ENCODE data around the gene FKRP. TPM values are rescaled to one million over a fixed set of nuclear protein-coding genes. Genes with fewer than 3 reads are reported as not detected.

FKRP gene
- total RNA-seq, 2 experiments from 2014 or later, result 11.4 to 12.3 TPM

DNA sequence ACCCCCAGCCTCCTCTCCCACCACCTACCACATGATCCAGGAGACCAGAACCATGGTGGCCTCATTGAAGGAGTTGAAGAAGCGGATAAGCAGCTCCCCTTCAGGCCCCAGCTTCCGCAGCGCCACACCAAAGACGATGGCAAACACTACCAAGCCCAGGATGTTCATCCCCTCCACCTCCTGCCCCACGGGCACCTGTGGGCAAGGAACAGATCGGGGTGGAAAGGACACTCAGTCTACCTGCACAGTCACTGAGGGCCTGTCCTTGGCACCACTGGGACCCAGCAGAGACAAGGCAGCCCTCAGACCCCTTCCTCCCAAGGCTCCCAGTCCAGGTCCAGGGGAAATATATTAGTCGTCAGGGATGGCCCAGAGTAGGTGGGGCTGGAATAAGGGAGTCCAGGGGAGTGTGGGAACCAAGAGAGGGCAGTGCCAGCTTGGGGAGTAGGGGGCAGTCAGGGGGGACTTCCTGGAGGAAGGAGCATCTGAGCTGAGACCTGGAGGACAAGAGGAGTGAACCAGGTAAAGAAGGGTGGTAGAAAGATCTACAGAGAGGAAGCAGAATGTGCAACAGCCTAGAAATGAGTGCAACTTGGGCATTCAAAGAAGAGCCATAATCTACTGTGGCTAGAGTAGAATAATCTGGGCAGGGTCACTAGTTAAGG, 36.6 kb downstream of the FKRP start:
- peak overlapping the region; percentile 95 for H3K4me3 Mint-ChIP-seq
- H3K9me3 Mint-ChIP-seq, result no peaks in the 10 kb centered on the region
- peak overlapping the region; percentile 74 for H3K27ac Mint-ChIP-seq
- intact Hi-C loops (cut with micrococcal nuclease), result no loop called here
- no peaks in the 10 kb centered on the region for H3K27me3 Mint-ChIP-seq
- peaks cover 78% of the 10 kb centered on the region for H3K36me3 Mint-ChIP-seq
- peaks cover 35% of the 10 kb centered on the region for H3K4me1 Mint-ChIP-seq (ENCODE audit: low read depth)
- ChIA-PET CTCF (interaction anchor here (1.2 kb wide), 1 partner anchor 16 kb away, joined by 4 read pairs; no protein-coding TSS in a partner anchor), POLR2A (no interaction called here)
- DNase-seq, result no peak

DNA sequence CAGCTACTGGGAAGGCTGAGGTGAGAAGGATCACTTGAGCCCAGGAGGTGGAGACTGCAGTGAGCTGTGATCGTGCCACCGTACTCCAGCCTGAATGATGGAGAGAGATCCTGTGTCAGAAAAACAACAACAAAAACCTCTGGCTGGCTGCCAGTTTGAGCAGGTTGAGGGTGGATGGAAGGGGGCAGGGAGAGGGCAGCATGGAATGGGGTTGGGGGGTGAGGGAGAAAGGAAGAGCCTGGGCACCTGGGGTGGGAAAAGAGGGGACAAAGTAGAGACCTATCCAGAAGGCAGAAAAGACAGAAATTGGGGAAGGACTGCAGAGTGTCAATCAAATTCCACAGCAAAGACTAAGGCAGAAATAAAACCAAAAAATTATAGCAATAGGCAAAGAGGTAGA, 37.8 kb downstream of the FKRP start:
- Mint-ChIP-seq H3K4me3 (peak overlapping the region; percentile 95), H3K4me1 (ENCODE audit: low read depth) (peaks cover 33% of the 10 kb centered on the region), H3K27me3 (no peaks in the 10 kb centered on the region), H3K27ac (peak overlapping the region; percentile 99), H3K36me3 (peaks cover 68% of the 10 kb centered on the region), H3K9me3 (no peaks in the 10 kb centered on the region)
- intact Hi-C loops (cut with micrococcal nuclease), result loop anchor here (2.0 kb wide), 1 partner anchor 171 kb away; no protein-coding TSS in a partner anchor
- ChIA-PET CTCF (interaction anchor here (1.1 to 2.6 kb wide), 6 partner anchors 17 to 461 kb away, joined by 3 to 21 read pairs (median 9); no protein-coding TSS in a partner anchor), POLR2A (interaction anchor here (0.9 to 4.0 kb wide), 7 partner anchors 10 to 327 kb away, joined by 4 to 19 read pairs (median 9); partner anchors contain the start of genes ARHGAP35 and CALM3)
- no peak for DNase-seq

DNA sequence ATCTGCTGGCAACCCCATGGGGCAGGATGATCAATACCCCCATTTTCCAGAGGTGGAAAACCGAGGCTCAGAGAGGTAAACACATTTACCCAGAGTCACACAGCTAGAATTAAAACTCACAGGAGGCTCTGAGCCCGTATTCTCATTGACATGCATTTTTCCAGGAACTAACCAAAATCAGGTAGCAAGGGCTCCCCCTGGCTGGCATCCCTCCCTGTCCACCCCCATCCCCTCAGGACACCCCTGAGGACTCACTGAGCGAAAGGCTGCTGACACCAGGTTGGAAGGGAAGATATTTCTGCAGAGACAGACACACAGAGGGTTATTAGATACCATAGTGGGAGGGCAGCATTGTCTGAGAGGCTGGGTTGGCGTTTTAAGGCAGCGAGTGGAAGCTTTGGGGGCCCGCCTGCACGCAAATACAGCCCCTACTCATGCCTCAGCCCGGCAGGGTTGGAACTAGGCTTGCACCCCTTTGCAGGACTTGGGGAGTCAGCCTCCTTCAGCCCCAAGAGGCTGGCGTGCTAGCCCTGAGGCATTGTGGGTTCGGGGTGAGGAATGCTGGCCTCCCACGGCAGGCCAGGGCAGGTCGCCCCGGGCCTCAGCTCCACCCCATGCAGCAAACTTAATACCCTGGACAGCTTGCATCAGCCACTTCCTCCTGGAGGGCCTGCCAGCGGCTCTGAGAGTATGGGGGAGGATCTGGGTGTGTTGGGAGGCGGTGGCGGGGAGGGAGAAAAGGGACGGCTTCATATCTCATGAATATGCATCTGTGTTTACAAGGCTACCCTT, 38.6 kb downstream of the FKRP start:
- Mint-ChIP-seq H3K9me3 (no peaks in the 10 kb centered on the region), H3K27me3 (no peaks in the 10 kb centered on the region), H3K4me1 (ENCODE audit: low read depth) (peaks cover 37% of the 10 kb centered on the region), H3K36me3 (peaks cover 64% of the 10 kb centered on the region), H3K27ac (peak overlapping the region; percentile 99), H3K4me3 (peak overlapping the region; percentile 95)
- CTCF ChIA-PET, result interaction anchor here (0.5 to 2.6 kb wide), 15 partner anchors 10 to 490 kb away, joined by 3 to 21 read pairs (median 4); no protein-coding TSS in a partner anchor
- POLR2A ChIA-PET, result interaction anchor here (0.6 to 4.0 kb wide), 13 partner anchors 8 to 329 kb away, joined by 3 to 19 read pairs (median 4); partner anchors contain the start of genes ARHGAP35, CALM3 and ZC3H4
- peak; percentile 88 for DNase-seq
- intact Hi-C loops (cut with micrococcal nuclease), result loop anchor here (2.0 to 5.0 kb wide), 4 partner anchors 37 to 1473 kb away; partner anchors contain the start of genes CARD8, FKRP, STRN4 and ZC3H4

DNA sequence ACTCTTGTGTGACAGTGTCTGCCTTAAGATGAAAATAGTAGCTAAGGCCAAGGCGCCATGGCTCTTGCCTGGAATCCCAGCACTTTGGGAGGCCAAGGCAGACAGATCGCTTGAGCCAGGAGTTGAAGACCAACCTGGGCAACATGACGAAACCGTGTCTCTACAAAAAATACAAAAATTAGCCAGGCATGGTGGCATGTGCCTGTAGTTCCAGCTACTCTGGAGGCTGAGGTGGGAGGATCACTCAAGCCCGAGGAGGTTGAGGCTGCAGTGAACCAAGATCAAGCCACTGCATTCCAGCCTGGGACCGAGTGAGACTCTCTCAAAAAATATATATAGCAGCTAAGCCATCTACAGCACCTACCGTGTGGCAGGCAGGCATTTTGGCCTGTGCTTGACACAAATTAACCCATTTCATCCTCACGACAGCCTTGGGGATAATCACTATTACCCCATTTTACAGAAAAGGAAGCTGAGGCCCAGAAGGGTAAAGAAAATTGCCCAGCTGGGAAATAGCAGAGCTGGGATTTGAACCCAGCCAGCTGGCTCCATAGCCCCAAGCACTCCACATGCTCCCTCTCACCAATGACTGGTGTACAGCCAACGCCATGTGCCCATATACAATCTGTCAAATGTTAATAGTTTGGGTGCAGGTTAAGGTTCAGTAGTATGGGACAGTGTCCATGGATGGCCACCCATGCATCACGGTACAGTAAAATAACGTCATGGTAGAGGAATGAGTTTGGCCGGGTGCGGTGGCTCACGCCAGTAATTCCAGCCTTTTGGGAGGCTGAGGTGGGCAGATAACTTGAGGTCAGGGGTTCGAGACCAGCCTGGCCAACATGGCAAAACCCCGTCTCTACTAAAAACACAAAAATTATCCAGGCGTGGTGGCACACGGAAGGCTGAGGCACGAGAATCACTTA, 39.5 kb downstream of the FKRP start:
- Mint-ChIP-seq H3K27me3 (no peaks in the 10 kb centered on the region), H3K27ac (peak overlapping the region; percentile 99), H3K36me3 (peaks cover 63% of the 10 kb centered on the region), H3K4me1 (ENCODE audit: low read depth) (peaks cover 37% of the 10 kb centered on the region), H3K4me3 (peak overlapping the region; percentile 95), H3K9me3 (no peaks in the 10 kb centered on the region)
- DNase-seq, result peak; percentile 35
- ChIA-PET POLR2A (interaction anchor here (0.6 to 4.0 kb wide), 16 partner anchors 9 to 489 kb away, joined by 3 to 19 read pairs (median 4); partner anchors contain the start of genes ARHGAP35, CALM3 and ZC3H4), CTCF (interaction anchor here (0.5 to 2.6 kb wide), 17 partner anchors 9 to 489 kb away, joined by 3 to 21 read pairs (median 4); no protein-coding TSS in a partner anchor)
- intact Hi-C loops (cut with micrococcal nuclease), result loop anchor here (2.0 to 5.0 kb wide), 4 partner anchors 38 to 1472 kb away; partner anchors contain the start of genes CARD8, FKRP, STRN4 and ZC3H4

DNA sequence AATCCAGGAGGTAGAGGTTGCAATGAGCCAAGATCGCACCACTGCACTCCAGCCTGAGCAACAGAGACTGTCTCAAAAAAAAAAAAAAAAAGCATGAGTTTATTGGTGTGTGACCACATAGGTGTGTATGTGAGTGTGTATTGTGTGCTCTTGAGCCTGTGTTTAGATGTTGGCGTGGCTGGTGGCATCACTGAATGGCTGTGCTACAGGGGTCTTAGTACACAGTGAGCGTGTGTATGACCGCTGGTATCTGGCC, 40.1 kb downstream of the FKRP start:
- ChIA-PET CTCF (interaction anchor here (1.0 to 2.2 kb wide), 9 partner anchors 19 to 124 kb away, joined by 3 to 16 read pairs (median 5); no protein-coding TSS in a partner anchor), POLR2A (interaction anchor here (1.0 to 4.0 kb wide), 8 partner anchors 36 to 488 kb away, joined by 3 to 19 read pairs (median 4); partner anchors contain the start of genes CALM3 and ZC3H4)
- H3K9me3 Mint-ChIP-seq, result no peaks in the 10 kb centered on the region
- H3K27me3 Mint-ChIP-seq, result no peaks in the 10 kb centered on the region
- H3K36me3 Mint-ChIP-seq, result peaks cover 62% of the 10 kb centered on the region
- intact Hi-C loops (cut with micrococcal nuclease), result loop anchor here (1.0 to 5.0 kb wide), 6 partner anchors 35 to 1471 kb away; partner anchors contain the start of genes CARD8, FKRP, STRN4 and ZC3H4
- no peak for DNase-seq
- peak overlapping the region; percentile 99 for H3K27ac Mint-ChIP-seq
- H3K4me3 Mint-ChIP-seq, result peak overlapping the region; percentile 95
- peaks cover 37% of the 10 kb centered on the region for H3K4me1 Mint-ChIP-seq (ENCODE audit: low read depth)

DNA sequence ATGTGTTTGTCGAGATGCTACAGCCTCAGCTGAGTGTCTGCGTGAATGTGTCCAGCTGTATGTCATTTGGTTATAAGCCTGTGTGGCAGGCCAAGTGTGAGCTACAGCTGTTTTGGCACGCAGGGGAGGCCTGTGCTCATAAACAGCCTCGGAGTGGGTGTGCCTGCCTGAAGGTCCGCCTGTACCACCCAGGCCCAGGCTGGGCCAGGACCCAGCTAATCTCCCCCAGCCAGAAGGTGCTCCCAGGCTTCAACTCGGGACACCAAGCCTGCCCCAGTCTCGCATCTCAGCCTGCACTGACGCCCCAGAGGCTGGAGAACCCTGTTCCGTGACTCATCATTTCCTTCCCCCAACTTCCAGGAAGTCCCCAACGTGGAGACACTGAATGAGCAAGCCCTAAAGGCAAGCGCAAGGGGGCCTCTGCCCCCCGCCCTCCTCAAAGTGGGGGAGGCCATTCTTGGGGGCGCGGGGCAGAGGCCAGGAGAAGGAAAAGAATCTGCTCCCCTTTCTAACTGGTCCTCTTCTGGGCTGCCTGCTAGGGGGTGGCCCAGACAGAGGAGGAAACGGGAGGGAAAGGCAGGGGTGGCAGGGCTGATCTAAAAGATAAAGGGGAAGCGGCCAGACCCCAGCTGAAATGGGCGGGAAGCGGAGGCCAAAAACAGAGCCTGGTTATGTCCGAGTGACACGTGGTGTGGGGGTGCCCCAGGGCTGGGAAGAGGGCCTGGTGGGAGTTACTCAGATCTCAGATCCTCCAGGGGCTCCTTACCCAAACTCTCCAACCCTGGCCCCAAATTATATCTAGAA, 40.6 kb downstream of the FKRP start:
- Mint-ChIP-seq H3K9me3 (no peaks in the 10 kb centered on the region), H3K27me3 (no peaks in the 10 kb centered on the region), H3K4me3 (peak overlapping the region; percentile 95), H3K4me1 (ENCODE audit: low read depth) (peaks cover 40% of the 10 kb centered on the region), H3K36me3 (peaks cover 58% of the 10 kb centered on the region), H3K27ac (peak overlapping the region; percentile 99)
- CTCF ChIA-PET, result interaction anchor here (1.0 to 1.6 kb wide), 8 partner anchors 20 to 124 kb away, joined by 3 to 7 read pairs (median 4); no protein-coding TSS in a partner anchor
- intact Hi-C loops (cut with micrococcal nuclease), result loop anchor here (1.0 to 5.0 kb wide), 5 partner anchors 35 to 1471 kb away; partner anchors contain the start of genes CARD8, FKRP, STRN4 and ZC3H4
- peak; percentile 93 for DNase-seq
- POLR2A ChIA-PET, result interaction anchor here (1.1 to 4.0 kb wide), 9 partner anchors 33 to 488 kb away, joined by 3 to 19 read pairs (median 4); partner anchors contain the start of genes CALM3 and ZC3H4

DNA sequence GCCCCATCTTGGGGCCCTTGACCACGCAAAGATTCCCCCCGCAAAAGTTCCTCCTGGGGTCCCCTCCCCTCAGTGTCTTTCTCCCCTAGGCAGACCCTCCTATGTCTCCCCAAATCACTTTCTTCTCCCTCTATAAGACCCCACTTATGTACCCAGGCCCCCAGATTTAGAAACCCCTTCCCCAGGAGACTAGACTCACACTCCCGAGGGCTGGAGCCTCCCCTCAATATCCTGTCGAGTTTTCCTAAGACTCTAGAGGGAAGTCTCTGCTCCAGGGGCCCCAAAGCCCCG, 41.1 kb downstream of the FKRP start:
- ChIA-PET POLR2A (interaction anchor here (1.0 to 4.0 kb wide), 7 partner anchors 8 to 390 kb away, joined by 3 to 15 read pairs (median 4); no protein-coding TSS in a partner anchor), CTCF (interaction anchor here (1.1 to 1.5 kb wide), 4 partner anchors 20 to 84 kb away, joined by 3 to 5 read pairs (median 4); no protein-coding TSS in a partner anchor)
- peaks cover 42% of the 10 kb centered on the region for H3K4me1 Mint-ChIP-seq (ENCODE audit: low read depth)
- H3K27ac Mint-ChIP-seq, result peak overlapping the region; percentile 99
- H3K36me3 Mint-ChIP-seq, result peaks cover 52% of the 10 kb centered on the region
- DNase-seq, result no peak
- no peaks in the 10 kb centered on the region for H3K9me3 Mint-ChIP-seq
- H3K27me3 Mint-ChIP-seq, result no peaks in the 10 kb centered on the region
- H3K4me3 Mint-ChIP-seq, result peak overlapping the region; percentile 95
- intact Hi-C loops (cut with micrococcal nuclease), result loop anchor here (2.0 to 5.0 kb wide), 4 partner anchors 40 to 1470 kb away; partner anchors contain the start of genes CARD8, FKRP, STRN4 and ZC3H4

- H3K4me3 Mint-ChIP-seq, result peak overlapping the region; percentile 95
- POLR2A ChIA-PET, result interaction anchor here (0.5 to 4.0 kb wide), 18 partner anchors 8 to 469 kb away, joined by 3 to 18 read pairs (median 4); partner anchors contain the start of genes CCDC9, FKRP and ZC3H4
- H3K27me3 Mint-ChIP-seq, result no peaks in the 10 kb centered on the region
- intact Hi-C loops (cut with micrococcal nuclease), result loop anchor here (1.0 to 5.0 kb wide), 7 partner anchors 40 to 1470 kb away; partner anchors contain the start of genes AP2S1, CARD8, FKRP and STRN4
- CTCF ChIA-PET, result interaction anchor here (0.9 to 2.5 kb wide), 10 partner anchors 21 to 185 kb away, joined by 3 to 9 read pairs (median 4); no protein-coding TSS in a partner anchor
- H3K4me1 Mint-ChIP-seq (ENCODE audit: low read depth), result peaks cover 44% of the 10 kb centered on the region
- no peaks in the 10 kb centered on the region for H3K9me3 Mint-ChIP-seq
- H3K27ac Mint-ChIP-seq, result peak overlapping the region; percentile 99
- H3K36me3 Mint-ChIP-seq, result peaks cover 48% of the 10 kb centered on the region
- peak; percentile 62 for DNase-seq
Measured at GRCh38 chr19:46787331-46788261, 41.7 kb downstream of the FKRP start.

DNA sequence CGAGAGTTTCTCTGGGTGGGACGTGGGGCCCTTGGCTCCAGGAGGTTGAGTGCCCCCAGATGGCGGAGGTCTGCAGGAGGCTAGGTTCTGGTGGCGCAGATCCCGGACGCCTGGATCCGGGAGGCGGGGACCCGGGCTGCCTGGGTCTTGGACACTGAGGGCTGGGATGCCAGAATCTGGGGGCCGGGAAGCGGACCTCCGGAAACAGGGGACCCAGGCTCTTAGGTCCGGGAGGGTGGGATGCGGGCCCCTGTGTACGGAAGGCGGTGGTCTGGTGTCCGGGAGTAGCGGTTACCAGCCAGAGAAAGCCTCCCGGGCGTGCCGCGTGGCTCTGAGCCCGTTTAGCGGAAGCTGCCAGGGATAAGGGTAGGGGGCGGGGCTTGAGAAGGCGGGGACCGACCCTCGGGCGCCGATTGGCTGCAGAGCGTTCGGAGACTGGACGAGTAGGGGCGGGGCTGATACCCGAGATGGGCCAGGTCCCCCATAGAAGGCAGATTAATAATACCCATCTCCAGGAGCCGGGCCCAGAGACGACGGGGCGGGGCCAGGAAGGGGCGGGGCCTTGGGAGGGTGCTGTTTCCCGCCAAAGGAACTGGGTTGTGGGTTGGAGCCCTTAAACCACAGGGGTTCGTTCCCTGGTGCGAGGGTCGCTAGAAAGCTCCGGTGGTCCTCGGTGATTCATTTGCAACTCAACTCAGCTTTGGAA, 42.6 kb downstream of the FKRP start, which contains the start of gene SLC1A5:
Gene SLC1A5, minus strand, starts transcription at position 333 of the 706 bp plus-strand sequence. CDS start 629 bp downstream, outside the sequence.
- no peaks in the 10 kb centered on the region for H3K27me3 Mint-ChIP-seq
- DNase-seq, result peak; percentile 99
- peak within 1 kb of the TSS; percentile 99 for H3K27ac Mint-ChIP-seq
- peaks cover 40% of the 10 kb centered on the region for H3K36me3 Mint-ChIP-seq
- peaks cover 38% of the 10 kb centered on the region for H3K4me1 Mint-ChIP-seq (ENCODE audit: low read depth)
- H3K4me3 Mint-ChIP-seq, result peak within 1 kb of the TSS; percentile 95
- no peaks in the 10 kb centered on the region for H3K9me3 Mint-ChIP-seq
- CTCF ChIA-PET, result interaction anchor here (0.6 to 2.5 kb wide), 8 partner anchors 22 to 186 kb away, joined by 3 to 9 read pairs (median 4); no protein-coding TSS in a partner anchor
- POLR2A ChIA-PET, result interaction anchor here (0.7 to 2.4 kb wide), 13 partner anchors 9 to 468 kb away, joined by 3 to 18 read pairs (median 5); partner anchors contain the start of genes CCDC9, FKRP and ZC3H4
- intact Hi-C loops (cut with micrococcal nuclease), result loop anchor here (1.0 to 5.0 kb wide), 6 partner anchors 41 to 1469 kb away; partner anchors contain the start of genes AP2S1, CARD8, FKRP and STRN4
